ENCODE measurements around the gene ATP6V0C.

The ATP6V0C gene

GRCh38 chr16:2523801-2524231 lies 10.1 kb downstream of the ATP6V0C start:
- no peak for DNase-seq (ENCODE audit: low read depth)
- TF ChIP-seq CTCF (conservative IDR thresholded peaks at IDR 0.05; ENCODE audit: low read length), result no peak

DNA sequence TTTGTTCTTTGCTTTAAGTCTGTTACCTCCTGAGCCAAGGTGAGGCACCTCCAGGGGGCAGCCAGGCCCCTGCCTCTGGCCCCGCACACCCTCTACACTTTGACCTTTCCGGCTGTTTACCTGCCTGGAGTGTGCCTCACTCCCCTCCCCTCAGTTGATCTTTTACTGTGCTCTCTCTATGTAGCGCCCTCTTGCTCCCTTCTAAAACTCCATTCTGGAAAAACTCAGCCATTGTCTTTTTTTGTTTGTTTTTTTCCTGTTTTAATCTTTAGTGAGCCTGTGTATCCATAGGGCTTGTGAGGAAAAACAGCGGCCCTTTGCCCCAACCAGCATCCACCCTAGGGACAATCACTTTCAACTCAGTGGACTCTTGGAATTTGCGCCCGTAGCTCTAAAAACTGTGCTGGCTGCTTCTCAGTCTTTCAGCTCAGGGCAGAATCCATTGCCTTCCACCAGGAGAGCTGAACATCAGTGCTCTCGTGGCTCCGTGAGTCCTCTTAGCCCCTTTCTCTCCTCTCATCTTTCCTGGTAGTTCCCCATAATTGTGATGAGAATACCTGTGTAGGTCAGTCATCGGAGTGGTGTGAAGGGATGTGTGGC lies 10.7 kb downstream of the ATP6V0C start:
- no peak for TF ChIP-seq CTCF (conservative IDR thresholded peaks at IDR 0.05; ENCODE audit: low read length)
- DNase-seq (ENCODE audit: low read depth), result no peak
- H3K4me3 ChIP-seq (ENCODE audit: low read length), result no peak overlapping the region

More at GRCh38 chr16:2523801-2524231, 10.1 kb downstream of the ATP6V0C start:
- H3K4me3 ChIP-seq (ENCODE audit: low read length), result no peak overlapping the region

DNA sequence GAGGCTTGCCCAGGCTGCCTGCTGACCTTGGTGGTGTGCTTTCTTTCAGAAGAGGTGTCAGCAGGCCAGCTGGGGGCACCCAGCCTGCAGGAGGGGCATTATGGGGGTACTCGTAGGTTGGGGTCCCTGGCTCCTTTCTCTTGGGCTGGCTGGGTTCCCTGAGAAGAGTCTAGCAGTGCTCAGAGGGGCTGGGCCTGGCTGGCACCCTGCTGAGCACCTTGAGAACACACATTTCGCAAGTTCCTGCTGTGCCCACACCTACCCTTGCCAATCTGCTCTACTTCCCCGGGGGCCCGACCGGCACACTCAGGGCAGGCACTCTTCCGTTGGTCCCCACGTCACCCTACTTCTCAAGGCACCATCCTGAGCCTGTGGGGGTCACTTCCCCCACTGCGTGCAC lies 12.4 kb downstream of the ATP6V0C start:
- no peak for TF ChIP-seq CTCF (conservative IDR thresholded peaks at IDR 0.05; ENCODE audit: low read length)
- no peak overlapping the region for H3K4me3 ChIP-seq (ENCODE audit: low read length)

DNA sequence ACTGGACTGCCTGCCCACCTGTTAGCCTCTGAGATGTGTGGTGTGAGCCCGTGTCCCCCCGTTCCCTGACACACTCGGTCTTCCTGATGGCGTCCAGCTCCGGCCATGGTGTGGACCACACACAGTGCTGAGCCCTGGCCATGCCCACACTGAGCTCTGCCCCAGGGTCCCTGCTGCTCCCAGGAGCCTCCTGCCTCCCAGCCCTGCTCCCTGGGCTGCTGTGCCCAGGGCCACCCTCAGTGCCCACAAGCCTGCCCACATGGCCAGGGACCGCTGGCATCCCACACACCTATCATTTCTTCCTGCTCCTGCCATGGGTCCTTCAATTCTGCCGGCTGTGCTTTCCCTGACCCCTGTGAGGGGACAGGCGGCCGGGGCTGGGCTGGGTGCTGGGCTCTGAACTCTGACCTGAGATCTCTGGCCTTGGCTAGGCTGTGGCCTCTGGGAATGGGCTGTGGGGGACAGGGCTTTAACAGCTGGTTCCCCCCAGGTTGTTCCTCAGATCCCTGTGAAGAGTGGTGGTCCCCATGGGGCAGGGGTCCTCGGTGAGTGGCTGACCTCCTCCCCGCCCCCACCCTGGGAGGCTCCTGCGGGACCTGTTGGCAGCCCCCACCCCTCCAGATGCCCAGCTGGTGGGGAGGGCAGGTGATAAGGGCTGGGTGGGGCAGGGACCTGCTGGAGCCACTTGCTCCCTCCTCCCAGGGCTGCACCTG lies 13.5 kb downstream of the ATP6V0C start:
- TF ChIP-seq CTCF (conservative IDR thresholded peaks at IDR 0.05; ENCODE audit: low read length), result no peak
- no peak overlapping the region for H3K4me3 ChIP-seq (ENCODE audit: low read length)
- no peak for DNase-seq (ENCODE audit: low read depth)

More for the DNA sequence above, 12.4 kb downstream of the ATP6V0C start:
- DNase-seq (ENCODE audit: low read depth), result no peak

DNA sequence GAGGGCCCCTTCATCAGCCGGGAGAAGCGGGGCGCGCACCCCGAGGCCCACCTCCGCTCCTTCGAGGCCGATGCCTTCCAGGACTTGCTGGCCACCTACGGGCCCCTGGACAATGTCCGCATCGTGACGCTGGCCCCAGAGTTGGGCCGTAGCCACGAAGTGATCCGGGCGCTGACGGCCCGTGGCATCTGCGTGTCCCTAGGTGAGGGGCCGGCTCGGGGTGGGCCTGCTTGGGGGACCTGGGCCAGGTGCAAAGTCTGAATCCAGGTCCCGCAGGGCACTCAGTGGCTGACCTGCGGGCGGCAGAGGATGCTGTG lies 14.0 kb downstream of the ATP6V0C start:
- no peak for DNase-seq (ENCODE audit: low read depth)
- no peak for TF ChIP-seq CTCF (conservative IDR thresholded peaks at IDR 0.05; ENCODE audit: low read length)
- no peak overlapping the region for H3K4me3 ChIP-seq (ENCODE audit: low read length)

DNA sequence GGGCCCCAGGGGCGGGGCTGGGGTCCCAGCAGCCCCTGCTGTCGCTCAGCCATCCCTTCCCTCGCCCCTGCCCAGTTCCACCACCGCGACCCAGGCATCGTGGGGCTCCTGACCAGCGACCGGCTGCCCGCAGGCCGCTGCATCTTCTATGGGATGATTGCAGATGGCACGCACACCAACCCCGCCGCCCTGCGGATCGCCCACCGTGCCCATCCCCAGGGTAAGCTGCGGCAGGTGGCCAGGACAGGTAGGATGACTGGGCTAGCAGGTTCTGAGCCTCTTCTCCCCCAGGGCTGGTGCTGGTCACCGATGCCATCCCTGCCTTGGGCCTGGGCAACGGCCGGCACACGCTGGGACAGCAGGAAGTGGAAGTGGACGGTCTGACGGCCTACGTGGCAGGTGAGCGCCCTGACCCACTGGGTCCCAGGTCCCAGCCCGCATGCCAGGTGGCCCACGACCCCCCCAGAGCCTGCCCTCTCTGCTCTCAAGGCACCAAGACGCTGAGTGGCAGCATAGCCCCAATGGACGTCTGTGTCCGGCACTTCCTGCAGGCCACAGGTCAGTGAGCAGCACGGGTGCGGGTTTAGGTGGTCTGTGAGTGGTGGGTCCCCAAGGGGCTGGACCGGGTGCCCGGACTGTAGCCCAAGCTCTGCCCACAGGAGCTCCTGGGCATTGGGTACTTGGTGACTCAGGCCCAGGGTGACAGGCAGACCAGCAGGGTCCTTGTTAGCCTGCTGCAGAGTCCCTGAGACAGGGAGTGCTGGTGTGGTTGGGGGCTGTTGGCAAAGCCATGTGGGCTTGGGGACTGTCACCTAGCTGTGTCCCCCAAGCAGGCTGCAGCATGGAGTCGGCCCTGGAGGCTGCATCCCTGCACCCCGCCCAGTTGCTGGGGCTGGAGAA lies 14.7 kb downstream of the ATP6V0C start:
- no peak for DNase-seq (ENCODE audit: low read depth)
- H3K4me3 ChIP-seq (ENCODE audit: low read length), result no peak overlapping the region
- TF ChIP-seq CTCF (conservative IDR thresholded peaks at IDR 0.05; ENCODE audit: low read length), result no peak
